Measurements from ENCODE around the gene CMPK2. TPM values are rescaled to one million over a fixed set of nuclear protein-coding genes. Genes with fewer than 3 reads are reported as not detected.

Gene CMPK2
- total RNA-seq, 1 donor from 2014 or later: 4.4 TPM

DNA sequence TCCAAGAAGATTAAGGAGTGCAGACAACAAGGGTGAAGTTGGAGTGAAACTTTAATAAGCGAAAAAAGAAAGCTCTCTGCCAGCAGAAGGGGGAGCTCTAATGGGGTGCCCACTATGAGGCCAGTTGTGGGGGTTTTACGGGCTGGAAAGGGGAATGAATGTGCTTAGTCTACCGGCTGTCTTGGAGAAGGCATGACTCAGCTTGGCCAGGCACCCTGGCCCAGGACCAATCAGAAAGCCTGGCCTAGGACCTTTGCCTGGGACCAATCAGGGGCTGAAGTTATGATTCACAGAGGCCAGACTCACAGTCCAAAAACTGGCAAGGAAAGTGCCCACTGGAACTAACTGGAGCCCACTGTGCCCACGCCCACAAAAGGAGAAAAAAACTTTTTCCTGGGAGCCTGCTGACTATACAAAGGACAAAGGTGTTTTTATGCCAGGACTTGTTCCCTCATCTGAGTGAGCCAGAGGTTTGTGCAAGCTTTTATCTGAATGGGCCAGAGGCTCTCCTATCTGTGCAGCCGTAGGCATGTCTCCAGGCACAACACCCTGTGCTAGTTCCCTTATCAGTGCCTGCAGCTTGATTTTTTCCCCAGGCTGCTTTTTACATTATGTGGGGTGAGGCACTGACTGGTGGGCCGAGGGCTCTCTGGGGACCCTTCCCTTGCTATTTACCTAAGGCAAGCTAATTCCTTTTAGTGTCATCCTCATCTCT is 18.6 kb downstream of the CMPK2 start:
- Mint-ChIP-seq H3K27ac (no peak overlapping the region), H3K36me3 (peaks cover 4% of the 10 kb centered on the region), H3K4me3 (no peak overlapping the region), H3K27me3 (no peaks in the 10 kb centered on the region), H3K9me3 (peaks cover 19% of the 10 kb centered on the region), H3K4me1 (ENCODE audit: unreplicated experiment) (no peaks in the 10 kb centered on the region)
- TF ChIP-seq, protein P1, sequence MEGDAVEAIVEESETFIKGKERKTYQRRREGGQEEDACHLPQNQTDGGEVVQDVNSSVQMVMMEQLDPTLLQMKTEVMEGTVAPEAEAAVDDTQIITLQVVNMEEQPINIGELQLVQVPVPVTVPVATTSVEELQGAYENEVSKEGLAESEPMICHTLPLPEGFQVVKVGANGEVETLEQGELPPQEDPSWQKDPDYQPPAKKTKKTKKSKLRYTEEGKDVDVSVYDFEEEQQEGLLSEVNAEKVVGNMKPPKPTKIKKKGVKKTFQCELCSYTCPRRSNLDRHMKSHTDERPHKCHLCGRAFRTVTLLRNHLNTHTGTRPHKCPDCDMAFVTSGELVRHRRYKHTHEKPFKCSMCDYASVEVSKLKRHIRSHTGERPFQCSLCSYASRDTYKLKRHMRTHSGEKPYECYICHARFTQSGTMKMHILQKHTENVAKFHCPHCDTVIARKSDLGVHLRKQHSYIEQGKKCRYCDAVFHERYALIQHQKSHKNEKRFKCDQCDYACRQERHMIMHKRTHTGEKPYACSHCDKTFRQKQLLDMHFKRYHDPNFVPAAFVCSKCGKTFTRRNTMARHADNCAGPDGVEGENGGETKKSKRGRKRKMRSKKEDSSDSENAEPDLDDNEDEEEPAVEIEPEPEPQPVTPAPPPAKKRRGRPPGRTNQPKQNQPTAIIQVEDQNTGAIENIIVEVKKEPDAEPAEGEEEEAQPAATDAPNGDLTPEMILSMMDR (conservative IDR thresholded peaks at IDR 0.05): no peak
- DNase-seq (ENCODE audit: extremely low spot score, unreplicated experiment): no peak

GRCh38 chr2:6846540-6846939 is 19.2 kb downstream of the CMPK2 start:
- TF ChIP-seq, protein P1 (conservative IDR thresholded peaks at IDR 0.05): no peak
- H3K27me3 Mint-ChIP-seq: no peaks in the 10 kb centered on the region
- peaks cover 19% of the 10 kb centered on the region for H3K9me3 Mint-ChIP-seq
- peaks cover 4% of the 10 kb centered on the region for H3K36me3 Mint-ChIP-seq
- no peaks in the 10 kb centered on the region for H3K4me1 Mint-ChIP-seq (ENCODE audit: unreplicated experiment)
- DNase-seq (ENCODE audit: extremely low spot score, unreplicated experiment): no peak
- no peak overlapping the region for H3K4me3 Mint-ChIP-seq
- H3K27ac Mint-ChIP-seq: no peak overlapping the region

GRCh38 chr2:6845903-6846302 is 19.8 kb downstream of the CMPK2 start:
- DNase-seq (ENCODE audit: extremely low spot score, unreplicated experiment): no peak
- Mint-ChIP-seq H3K27me3 (no peaks in the 10 kb centered on the region), H3K36me3 (peaks cover 4% of the 10 kb centered on the region), H3K9me3 (peaks cover 19% of the 10 kb centered on the region), H3K27ac (no peak overlapping the region), H3K4me1 (ENCODE audit: unreplicated experiment) (no peaks in the 10 kb centered on the region), H3K4me3 (no peak overlapping the region)
- TF ChIP-seq, protein P1 (conservative IDR thresholded peaks at IDR 0.05): no peak

DNA sequence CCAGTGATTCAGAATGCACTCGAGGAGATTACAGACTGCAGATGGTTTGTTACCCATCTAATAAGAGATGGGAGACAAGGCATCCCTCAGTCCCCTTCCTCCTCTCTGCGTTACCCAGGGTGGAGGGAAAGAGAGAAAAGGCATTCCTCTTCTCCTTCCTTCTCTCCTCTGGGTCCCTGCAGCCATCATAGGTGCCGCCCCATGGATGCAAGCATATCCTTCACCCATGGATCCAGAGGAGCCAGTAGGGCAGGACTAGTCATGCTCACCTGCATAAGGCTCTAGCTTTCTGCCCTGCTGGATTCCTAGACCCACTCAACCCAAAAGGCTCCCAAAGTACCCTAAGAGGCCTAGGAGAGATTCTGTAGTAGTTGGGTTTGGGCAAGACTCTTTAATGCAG is 20.4 kb downstream of the CMPK2 start:
- DNase-seq (ENCODE audit: extremely low spot score, unreplicated experiment): no peak
- H3K27ac Mint-ChIP-seq: no peak overlapping the region
- H3K4me3 Mint-ChIP-seq: no peak overlapping the region
- H3K9me3 Mint-ChIP-seq: peaks cover 19% of the 10 kb centered on the region
- H3K4me1 Mint-ChIP-seq (ENCODE audit: unreplicated experiment): no peaks in the 10 kb centered on the region
- H3K27me3 Mint-ChIP-seq: no peaks in the 10 kb centered on the region
- TF ChIP-seq, protein P1 (conservative IDR thresholded peaks at IDR 0.05): no peak
- H3K36me3 Mint-ChIP-seq: peaks cover 4% of the 10 kb centered on the region

GRCh38 chr2:6841537-6842287 is 24.0 kb downstream of the CMPK2 start:
- H3K27ac Mint-ChIP-seq: no peak overlapping the region
- H3K27me3 Mint-ChIP-seq: no peaks in the 10 kb centered on the region
- no peak overlapping the region for H3K4me3 Mint-ChIP-seq
- H3K36me3 Mint-ChIP-seq: peaks cover 4% of the 10 kb centered on the region
- peaks cover 11% of the 10 kb centered on the region for H3K9me3 Mint-ChIP-seq
- H3K4me1 Mint-ChIP-seq (ENCODE audit: unreplicated experiment): no peaks in the 10 kb centered on the region
- no peak for DNase-seq (ENCODE audit: extremely low spot score, unreplicated experiment)
- TF ChIP-seq, protein P1 (conservative IDR thresholded peaks at IDR 0.05): no peak
